Inflammatory macrophage treated with lipopolysaccharide for 4 hours (primary cell): ENCODE data around the gene IFI44.

ENCODE experiments used
- DNase-seq: peaks from one replicate; pipeline ENCODE4 v3.0.0-alpha.2; 2020

The IFI44 gene

DNA sequence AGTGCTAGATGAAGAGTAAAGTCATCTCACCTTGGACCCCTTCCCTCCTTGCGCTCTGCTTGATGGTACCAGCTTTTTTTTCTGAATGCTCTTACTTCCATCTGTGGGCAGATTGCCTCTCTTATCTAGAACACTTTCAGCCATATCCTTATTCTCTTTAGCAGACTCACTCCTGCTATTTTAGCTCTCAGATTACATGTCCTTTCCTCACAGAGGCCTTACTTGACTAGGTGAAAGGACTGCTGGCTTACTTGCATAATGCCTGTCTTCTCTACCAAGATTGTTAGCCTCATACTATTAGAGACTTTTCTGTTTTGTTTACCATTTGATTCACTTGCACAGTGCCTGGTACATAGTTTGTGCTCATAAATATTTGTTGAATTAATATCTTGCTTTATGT lies 9.3 kb downstream of the IFI44 start:
- DNase-seq: no peak

DNA sequence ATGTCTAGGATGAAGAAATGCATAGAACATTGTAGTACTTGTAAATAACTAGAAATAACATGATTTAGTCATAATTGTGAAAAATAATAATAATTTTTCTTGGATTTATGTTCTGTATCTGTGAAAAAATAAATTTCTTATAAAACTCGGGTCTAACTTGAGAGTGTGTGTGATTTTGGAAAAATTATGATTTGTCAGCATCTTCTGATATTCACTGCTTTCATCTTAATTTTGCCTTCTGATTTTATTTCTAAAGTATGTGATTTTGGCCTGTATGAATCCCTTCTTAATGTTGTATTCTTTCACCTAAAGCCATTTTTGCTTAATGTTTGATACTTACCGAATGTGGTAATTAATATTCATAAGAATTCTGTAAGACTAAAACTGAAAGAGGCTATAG lies 14.3 kb downstream of the IFI44 start:
- DNase-seq: no peak

DNA sequence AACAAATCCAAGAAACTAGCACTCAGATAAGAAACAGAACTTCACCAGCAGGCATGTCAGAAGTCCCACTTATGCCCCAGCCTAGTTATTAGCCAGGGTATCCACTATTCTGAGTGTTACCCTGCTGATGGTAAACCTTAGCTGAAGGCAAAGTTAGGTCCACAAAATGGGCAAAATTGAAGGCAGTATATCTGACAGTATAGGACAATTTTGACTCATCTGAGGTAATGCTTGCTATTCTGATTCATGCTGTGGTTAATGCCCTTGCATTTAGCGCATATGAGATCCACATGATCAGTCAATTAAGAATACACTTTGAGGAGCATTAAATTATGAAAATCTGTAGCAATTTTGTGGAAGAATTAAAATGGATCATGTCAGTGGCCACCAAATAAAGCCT lies 15.1 kb downstream of the IFI44 start:
- DNase-seq: no peak

DNA sequence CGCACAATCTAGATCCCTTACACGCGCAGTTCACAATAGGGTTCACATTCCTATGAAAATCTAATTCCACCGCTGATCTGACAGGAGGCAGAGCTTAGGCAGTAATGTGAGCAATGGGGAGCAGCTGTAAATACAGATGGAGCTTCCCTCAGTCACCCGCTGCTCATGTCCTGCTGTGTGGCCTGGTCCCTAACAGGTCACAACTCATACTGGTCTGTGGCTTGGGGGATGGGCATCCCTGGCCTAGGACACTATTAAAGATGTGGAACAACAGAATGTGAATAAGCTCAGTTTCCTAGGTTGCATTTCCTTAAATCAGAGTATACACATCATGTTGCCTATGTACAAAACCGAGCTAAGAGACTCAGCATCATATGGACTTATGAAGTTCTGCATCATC lies 16.2 kb downstream of the IFI44 start:
- no peak for DNase-seq

DNA sequence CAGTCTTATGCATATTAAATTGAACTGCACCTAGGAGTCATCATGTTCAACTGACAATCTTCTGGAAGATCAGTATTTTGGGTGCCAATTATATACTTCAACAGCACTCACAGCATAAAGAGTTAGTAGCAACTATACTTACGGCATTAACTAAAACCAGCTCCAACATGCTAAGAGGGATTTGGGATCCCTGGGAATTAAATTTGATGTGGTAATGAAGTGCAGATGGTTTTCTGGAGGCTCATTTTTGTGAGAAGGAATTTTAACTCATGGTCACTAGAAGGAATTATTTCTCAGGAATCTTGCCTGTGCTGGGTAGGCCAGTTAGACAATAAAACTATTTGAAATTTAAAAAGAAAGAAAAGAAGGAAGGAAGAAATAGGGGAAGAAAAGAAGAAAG lies 18.3 kb downstream of the IFI44 start:
- no peak for DNase-seq

DNA sequence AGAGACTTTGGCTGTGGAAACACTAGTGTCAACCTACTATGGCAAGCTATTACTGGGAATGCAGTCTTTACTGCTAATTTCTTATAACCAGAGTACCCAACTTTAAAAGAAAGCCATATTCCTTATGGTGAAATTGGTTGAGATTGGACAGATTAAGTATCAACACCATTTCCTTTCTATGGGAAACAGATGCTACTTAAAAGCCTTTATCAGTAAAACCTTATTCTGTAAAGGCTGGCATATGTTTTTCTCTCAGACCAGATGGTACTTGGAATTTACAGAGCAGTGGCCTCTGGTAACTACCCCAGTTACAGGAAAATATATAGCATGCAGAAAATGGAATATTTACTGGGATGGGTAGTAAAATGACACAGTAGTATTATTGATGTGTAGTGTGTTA lies 18.8 kb downstream of the IFI44 start:
- DNase-seq: no peak

DNA sequence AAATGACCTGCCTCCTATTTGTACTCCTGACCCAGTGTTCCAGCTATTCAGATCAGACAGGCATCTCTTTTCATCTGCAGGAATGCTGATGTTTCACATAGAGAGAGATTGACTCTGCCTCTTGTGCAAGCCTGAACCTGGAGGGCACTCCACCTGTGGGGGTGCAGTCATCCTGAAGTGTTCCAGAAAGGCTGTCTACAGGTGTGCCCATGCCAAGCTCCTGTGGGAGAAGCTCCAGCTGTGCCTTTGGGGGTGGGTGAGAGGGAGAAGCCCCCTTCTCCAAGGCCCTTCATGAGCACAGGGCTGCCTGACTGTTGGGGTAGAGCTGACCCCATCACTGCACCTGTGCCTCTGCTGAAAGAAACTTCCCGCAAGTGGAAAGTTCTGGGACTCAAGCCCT lies 22.8 kb downstream of the IFI44 start:
- no peak for DNase-seq

DNA sequence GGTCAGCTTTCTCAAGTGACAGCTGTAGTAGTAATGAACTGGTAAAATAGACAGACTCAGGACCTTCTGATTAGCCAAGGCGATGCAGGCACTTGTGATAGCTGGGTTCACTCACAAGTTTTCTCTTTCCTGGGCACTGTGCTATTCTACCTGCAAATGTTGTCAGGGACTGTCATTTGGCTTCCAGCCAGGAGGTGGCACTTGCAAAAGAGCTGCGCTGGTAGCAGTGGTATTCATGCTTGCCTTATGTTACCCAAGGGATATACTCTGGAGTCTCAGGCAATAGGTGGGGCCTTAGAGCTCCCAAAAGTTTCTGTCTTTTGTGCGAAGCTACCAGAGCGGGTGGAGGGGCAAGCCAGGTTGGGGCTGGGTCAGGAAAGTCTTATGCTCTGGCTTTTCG lies 23.5 kb downstream of the IFI44 start:
- no peak for DNase-seq

DNA sequence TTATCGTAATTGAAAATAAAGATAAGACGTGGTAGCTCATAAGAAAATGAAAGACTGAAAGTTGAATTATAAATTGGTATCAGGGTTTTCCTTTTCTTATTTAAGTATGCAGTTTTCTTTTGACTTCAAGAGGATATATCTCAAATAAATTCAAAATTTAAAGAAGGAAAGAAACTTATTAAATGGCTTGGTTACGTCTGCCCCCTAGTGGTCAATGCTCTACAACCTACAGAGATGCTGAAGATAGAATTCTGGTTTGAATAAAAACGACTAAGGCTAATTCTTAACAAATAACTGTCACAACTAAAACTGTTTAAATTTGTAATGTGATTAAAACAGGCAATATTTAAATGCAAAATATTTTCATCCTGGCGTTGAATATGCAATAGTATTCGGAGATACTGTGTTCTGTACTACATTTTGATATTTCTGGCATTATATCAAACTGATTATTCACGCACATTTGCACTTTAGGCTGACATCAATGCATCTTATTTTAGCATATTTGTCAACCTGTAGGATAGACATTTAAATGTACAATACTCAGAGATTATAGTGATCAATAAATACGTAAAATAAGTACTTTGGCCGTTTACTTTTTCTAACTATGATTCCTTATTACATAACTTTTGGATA lies 26.8 kb downstream of the IFI44 start:
- peak; percentile 71 for DNase-seq

DNA sequence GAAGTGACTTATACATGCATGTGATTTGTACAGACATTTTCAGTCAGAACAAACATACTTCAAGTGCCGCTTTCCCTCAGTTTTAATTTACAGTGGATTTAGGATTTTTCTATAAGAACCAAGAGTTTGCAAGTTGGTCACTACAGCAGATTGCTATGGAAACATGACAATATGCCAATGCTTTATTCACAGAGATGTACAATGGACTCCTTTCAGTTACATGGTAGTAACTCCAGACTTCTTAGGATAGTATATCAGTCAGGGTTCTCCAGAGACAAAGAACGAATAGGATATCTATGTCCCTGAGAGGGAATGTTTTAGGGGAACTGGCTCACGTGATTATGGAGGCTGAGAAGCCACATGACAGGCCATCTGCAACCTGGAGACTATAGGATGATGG lies 27.4 kb downstream of the IFI44 start:
- no peak for DNase-seq

DNA sequence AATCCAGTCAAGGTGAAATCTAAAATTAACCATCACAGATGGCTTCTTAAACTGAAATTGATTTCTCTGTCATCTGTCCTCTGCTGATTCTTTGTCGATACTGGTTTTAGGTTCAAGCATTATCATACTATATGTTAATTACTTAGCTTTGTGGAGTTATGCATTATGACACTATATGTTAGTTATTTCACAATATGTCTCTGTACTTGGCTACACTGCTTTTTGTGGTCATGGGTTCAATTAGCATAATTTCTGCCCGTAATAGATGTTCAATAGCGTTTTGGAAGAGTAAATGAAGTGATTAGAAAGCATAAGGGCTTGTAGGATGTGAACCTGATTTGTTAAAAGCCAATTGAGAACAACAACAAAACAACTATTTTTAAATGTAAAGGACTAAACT lies 28.2 kb downstream of the IFI44 start:
- DNase-seq: no peak

DNA sequence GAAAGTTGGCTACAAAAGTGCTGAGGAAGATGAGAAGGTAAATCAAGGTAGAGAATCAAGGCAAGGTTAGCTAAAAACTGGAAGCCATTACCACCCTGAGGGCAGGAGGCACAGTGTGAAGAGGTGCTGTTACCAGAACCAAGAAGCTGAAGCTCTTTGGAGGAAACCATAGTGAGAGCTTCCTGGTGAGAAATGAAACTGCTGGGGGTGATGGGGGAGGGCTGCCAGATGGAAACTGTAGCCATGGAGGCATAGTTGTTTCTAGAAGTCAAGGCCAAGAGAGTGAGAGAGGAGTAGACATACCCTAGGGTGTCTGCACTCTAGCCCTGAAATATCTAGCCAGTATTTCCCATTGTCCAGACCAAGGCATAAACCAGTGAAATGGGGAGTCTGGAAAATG lies 28.7 kb downstream of the IFI44 start:
- DNase-seq: no peak

DNA sequence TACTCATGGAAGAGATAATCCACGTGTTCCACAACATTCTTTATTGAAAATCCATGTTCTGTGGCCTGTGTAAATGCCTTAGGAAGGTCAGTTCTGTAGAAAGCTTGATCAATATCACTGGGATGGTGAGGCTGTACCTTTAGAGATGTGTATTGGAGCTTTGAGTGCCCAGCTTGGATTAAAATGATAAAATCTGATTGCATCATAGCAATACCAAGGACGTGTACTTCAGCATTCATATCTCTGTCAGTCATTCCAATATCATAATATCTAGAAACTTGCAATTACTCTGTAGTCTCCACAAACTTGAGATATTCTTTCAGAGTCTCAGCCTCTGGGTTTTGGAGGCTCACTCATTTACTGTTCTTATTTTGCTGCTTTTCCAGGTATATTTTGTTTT lies 31.6 kb downstream of the IFI44 start:
- DNase-seq: no peak

DNA sequence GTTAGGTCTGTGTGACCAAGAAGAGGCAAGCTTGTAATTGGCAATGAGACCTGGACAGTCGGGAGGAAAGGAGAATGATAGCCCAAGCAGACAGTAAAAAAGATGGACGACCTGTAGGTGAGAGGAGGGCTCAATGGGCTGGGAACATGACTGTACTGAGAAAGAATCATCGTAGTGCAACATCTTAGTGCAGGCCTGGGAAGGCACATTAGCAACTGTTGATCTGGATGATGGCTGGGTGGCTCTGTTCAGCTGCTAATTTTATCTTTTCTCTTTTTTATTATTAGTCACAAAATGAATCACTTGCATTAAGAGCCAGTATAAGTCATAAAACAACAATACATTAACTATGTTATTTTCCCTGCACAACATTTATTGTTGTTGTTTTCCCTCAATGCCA lies 32.9 kb downstream of the IFI44 start:
- no peak for DNase-seq

DNA sequence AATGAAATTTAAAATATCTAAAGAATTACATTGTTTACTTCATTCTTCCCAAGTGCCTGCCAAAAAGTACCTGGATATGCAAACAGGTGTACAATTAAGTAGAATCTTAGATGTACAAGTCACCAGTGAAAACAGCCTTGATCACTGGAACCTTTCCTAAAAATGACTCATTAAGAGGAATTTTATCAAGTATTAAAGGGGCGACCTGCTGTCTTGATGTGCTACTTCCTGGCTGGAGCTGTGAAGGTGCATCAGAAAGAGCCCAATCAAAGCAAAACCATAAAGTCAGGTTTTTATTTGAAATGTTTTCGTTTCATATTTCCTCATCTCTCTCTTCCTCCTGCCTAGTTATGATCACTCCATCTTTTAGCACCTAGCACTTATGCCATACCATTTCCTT lies 33.4 kb downstream of the IFI44 start:
- no peak for DNase-seq

DNA sequence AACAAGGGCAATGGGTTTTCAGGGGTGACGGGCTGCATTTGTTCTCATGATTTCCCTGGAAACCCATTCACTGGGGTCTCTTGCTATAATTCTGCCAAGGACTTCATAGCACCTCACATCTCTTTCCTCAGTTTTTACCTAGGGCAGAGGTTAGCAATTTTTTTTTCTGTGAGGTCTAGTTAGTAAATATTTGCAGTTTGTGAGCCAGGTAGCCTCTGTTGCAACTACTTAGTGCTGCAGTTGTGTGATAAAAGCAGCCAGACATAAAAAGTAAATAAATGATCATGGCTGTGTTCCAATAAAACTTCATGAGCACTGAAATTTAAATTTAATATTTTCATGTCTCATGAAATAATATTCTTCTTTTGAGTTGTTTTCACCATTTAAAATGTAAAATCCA lies 37.7 kb downstream of the IFI44 start:
- DNase-seq: no peak

DNA sequence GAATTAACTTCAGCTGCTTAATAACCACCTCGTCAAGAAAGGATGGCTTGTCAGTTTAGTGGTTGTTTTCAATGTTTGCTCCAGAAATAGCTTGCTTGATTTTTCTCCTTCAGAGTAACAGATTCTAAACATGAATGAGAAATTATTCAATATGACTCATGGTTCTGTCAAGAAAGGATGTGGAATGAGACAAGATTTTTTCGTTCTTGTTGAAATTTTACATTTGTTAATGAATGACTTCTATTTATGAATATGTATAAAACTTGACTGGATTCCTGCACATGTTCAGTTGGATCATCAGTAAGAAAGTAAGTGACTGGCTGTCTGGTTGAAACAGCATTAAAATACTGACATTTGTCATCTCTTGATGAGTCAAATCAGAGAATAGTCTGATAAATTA lies 38.3 kb downstream of the IFI44 start:
- DNase-seq: no peak

DNA sequence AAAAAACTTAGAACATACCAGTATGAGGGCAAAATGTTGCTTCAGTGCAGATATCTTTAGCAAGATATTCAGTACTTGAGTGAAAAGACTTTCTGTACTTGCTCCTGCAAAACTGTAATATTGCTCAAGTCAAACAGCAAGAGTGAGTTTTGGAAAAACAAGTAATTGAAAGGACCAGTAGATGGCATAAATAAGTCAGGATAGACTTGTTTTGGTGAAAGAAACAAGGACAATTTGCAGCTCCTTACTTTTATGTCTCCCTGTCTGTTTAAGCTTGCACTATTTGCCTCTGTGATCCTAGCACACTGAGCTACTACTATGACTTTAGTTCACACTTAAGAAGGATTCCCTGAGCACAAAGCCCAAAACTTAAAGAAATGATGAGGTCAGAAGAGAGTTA lies 39.1 kb downstream of the IFI44 start:
- DNase-seq: no peak

DNA sequence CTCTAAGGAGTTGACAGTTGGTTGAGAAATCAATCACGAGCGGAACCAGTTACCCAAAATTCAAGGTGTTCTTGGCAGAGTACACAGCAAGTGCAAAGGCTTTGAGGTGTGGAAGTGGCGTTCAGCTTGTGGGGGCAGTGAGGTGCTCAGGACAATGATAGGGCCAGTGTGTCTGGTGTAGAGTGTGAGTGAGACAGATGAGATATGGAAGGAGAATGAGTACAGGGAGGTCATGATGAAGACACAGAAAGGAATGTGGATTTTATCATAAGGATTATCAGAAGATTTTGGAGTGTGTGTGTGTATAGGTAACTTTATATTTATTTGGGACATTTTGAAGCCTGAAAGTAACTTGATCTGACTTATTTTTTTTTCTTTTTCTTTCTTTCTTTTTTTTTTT lies 40.9 kb downstream of the IFI44 start:
- DNase-seq: no peak

DNA sequence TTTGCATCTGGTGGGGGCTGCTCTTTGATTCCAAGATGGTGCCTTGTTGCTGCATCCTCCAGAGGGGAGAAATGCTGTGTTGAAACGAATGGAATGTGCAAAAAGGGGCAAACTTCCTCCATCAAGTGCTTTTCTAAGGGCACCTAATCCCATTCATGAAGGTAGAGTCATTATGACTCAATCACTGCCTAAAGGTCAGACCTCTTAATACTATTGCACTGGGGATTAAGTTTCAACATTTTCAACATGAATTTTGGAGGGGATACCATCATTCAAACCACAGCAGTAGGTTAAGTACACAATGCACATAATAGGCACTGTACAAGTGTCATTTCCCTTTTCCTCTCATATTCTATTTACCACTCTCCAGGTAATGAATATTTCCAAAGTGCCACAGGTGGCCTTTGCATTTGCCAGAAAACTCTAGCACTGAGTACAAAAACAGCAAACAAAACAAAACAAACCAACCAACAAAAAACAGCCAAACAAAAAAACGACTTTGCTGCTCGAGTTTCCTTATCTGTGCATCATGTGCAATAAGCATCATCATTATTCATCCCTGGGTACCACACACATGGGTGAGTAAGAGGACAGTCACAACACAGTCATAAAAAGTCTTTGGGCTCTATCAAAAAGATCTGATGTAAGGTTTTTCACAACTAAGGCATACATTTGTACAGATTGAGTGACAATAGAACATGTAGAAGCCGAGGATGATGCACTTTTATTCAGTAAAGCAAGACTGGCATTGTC lies 42.5 kb downstream of the IFI44 start:
- DNase-seq: no peak

DNA sequence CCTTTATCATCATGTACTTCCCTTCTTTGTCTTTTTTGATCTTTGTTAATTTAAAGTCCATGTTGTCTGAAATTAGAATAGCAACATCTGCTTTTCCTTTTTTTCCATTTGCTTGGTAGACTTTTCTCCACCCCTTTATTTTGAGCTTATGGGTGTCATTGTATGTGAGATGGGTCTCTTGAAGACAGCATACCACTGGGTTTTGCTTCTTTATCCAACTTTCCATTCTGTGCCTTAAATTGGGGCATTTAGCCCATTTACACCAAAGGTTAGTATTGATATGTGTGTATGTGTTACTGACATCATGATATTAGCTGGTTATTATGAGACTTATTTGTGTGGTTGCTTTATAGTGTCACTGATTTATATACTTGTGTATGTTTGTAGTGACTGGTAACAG lies 50.2 kb downstream of the IFI44 start:
- no peak for DNase-seq

DNA sequence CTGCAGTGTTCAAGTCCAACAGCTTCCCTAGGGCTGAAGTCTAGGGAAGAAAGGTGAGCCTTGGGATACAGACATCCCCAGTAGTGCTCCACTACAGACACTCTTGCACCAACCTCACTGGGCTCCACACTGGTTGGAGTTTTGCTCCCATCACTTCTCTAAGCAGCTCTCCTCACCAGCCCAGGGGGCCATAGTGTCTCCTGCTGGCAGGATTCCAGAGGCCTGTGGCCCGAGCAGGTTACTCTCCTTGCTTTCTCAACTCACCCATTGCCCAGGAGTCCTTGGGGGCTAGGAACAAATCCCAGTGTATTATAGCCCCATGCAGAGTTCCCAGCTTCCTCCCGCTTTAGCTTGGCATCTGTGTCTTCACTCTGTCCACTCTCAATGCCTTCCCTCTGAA lies 52.8 kb downstream of the IFI44 start:
- DNase-seq: no peak

DNA sequence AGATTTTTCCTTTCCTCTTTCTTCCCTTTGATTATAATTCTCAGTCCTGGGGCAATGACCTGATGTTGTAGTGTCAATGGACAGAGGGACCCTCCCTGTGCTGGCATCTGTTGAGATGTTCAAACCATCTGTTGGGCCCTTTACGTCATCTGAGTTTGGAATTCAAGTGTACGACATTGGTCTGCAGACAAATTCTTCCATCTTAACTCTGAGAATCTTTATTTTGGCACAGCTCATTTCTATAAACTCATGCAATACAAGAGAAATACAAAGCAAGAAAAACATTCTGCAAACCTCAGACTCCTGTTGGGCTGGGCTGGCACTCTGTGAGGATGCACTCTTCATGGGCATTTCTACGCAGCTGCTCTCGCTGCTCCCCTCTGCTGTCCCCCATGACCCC lies 54.2 kb downstream of the IFI44 start:
- no peak for DNase-seq

DNA sequence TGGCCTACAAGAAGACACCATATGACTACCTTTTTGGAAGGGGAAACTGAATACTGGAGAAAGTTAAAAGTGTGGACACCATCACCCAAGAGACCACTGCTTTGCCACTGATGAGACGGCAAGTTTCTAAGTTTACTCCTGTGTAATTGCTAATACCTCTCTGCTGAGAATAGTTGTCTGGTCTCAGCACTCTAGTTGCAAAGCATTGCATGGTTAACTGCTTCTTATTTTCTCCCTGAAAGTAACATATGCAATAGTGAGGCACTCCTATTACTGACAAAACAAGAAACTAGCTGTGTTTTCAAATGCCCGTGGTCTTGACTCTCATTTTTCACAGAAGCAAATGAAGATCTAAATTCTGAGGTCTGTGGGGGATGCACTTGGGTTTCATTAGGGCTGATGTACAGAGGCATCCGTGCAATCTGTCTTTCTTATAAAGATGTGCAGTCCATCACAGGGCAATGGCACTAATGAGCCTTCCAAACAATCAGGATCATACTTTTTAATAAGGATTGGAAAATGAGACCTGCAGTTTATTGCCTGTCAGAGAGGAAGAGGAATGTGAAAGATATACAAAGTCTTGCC lies 62.9 kb downstream of the IFI44 start:
- DNase-seq: no peak

DNA sequence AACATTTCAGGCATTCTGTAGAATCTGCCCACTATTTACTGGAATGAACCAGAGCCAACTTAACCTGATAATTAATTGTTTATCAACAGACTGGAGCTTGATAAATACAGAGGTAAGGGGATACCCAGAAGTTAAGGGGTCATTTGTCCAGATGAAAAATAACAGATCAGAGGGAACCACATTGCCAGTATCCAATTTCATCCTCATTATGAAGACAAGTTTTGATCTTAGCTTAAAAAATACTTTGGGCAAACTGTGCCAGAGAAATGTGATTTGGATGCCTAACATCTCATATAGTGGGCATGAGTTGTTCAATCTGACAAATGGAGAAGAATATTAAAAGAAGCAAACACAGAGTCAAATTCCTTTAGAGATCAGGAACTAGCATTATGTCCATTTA lies 63.7 kb downstream of the IFI44 start:
- DNase-seq: no peak
